HG02610 (cell line): ENCODE measurements around the gene DCUN1D4.

Source experiments
- ATAC-seq: cut with Tn5 transposase; IDR thresholded peaks from one replicate; pipeline ENCODE4 v1.9.1; 2021; ENCODE audit warnings: mild to moderate bottlenecking, moderate library complexity; ENCODE audit not compliant: unreplicated experiment

The DCUN1D4 gene

DNA sequence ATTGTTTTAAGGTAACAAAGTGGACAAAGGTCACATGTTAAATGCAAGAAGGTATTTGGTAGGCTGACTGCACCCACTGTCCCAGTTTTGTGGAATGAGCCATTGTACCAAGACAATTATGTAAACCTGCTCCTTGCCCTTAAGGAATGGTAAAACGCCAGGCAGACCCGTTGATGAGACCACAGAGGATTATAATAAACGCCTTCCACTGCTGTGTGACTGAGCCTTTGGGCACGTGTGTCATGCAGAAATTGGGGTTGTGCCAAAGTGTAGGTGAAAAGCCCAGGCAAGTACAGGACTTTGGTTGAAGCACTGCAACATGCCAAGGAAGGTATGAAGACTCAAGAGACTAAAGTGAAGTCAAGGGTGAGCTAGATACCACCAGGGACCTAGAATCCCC lies 117.5 kb downstream of the DCUN1D4 start:
- ATAC-seq, result no peak

DNA sequence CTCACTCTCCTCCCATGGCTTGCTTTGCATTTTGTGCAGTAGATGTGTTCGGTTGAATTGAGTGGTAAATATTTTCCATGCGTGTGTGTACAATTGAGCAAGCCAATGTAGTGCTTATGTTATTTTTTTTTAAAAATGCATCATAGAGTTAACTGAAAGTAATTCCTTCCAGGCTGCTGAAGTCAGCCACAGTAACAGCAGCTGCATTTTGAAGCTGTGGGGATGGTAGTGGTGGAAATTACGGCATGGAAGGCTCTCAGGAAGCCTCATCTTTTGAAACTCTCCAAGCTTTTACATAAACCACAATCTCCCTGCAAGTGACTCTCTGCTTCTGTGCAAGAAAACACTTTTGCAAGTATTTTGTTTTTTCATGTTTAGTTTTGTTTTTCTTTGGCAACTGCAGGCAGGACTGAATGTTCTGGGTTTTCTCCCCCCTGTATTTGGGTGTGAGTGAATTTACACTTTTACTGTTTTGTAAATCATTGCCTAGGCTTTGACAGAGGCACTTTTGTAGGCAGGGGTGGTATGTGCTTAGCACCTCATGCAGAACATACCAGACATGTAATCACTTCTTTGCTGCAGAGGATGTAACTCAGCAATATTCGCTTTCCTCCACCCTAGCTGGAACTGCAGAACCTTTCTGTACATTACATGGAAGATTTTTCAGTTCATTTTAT lies 121.0 kb downstream of the DCUN1D4 start:
- ATAC-seq, result no peak

DNA sequence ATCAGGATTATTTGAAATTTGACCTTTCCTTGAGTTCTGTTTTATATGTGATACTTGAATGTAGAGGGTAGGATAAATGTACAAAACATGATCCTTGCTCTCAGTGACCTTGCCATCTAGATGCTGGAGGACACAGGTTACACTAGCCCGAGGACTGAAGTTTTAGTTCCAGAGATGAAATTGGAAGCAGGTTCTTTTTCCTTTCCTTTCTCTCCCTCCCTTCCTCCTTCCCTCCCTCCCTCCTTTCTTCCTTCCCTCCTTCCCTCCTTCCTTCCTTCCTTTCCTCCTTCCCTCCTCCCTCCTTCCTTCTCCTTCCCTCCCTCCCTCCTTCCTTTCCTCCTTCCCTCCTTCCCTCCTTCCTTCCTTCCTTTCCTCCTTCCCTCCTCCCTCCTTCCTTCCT lies 122.9 kb downstream of the DCUN1D4 start:
- ATAC-seq, result no peak
